Measurements from ENCODE around the gene EGFL7. TPM values are rescaled to one million over a fixed set of nuclear protein-coding genes. Genes with fewer than 3 reads are reported as not detected.

EGFL7 gene
- total and polyA plus RNA-seq, 2 of the 13 experiments (the other 11 are each of a cell fraction or from before 2014, with no cell fraction given): 0.20 to 5.1 TPM

GRCh38 chr9:136697146-136697820 is 34.6 kb downstream of the EGFL7 start (continued):
- no peak for TF ChIP-seq ZBED4 (CRISPR knock-in tag; IDR thresholded peaks at IDR 0.05; ENCODE audit: borderline replicate concordance)
- peak; percentile 83 for TF ChIP-seq RXRB (CRISPR knock-in tag; IDR thresholded peaks at IDR 0.05; ENCODE audit: borderline replicate concordance)
- TF ChIP-seq ELF4 (CRISPR knock-in tag; IDR thresholded peaks at IDR 0.05; ENCODE audit: borderline replicate concordance): no peak
- TF ChIP-seq PPARG (CRISPR knock-in tag; conservative IDR thresholded peaks at IDR 0.05): 0 out of 2 replicates have a peak, but pooled peaks have one; percentile 44
- 0 out of 2 replicates have a peak, but pooled peaks have one; percentile 17 for TF ChIP-seq HIVEP1 (CRISPR knock-in tag; IDR thresholded peaks at IDR 0.05)
- peak; percentile 86 for TF ChIP-seq SALL1 (CRISPR knock-in tag; IDR thresholded peaks at IDR 0.05)
- TF ChIP-seq ZNF841 (CRISPR knock-in tag; IDR thresholded peaks at IDR 0.05; ENCODE audit: borderline replicate concordance): no peak
- peak; percentile 96 for TF ChIP-seq HNF4G (IDR thresholded peaks at IDR 0.05; ENCODE audit: borderline replicate concordance, low read depth, low read length)
- peak; percentile 98 for TF ChIP-seq HNF4G (CRISPR knock-in tag; IDR thresholded peaks at IDR 0.05; ENCODE audit: borderline replicate concordance, low read depth)
- no peak for TF ChIP-seq PRDM4 (CRISPR knock-in tag; IDR thresholded peaks at IDR 0.05; ENCODE audit: borderline replicate concordance)
- TF ChIP-seq MNT (IDR thresholded peaks at IDR 0.05): peak; percentile 70
- TF ChIP-seq, protein P1, sequence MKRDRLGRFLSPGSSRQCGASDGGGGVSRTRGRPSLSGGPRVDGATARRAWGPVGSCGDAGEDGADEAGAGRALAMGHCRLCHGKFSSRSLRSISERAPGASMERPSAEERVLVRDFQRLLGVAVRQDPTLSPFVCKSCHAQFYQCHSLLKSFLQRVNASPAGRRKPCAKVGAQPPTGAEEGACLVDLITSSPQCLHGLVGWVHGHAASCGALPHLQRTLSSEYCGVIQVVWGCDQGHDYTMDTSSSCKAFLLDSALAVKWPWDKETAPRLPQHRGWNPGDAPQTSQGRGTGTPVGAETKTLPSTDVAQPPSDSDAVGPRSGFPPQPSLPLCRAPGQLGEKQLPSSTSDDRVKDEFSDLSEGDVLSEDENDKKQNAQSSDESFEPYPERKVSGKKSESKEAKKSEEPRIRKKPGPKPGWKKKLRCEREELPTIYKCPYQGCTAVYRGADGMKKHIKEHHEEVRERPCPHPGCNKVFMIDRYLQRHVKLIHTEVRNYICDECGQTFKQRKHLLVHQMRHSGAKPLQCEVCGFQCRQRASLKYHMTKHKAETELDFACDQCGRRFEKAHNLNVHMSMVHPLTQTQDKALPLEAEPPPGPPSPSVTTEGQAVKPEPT (CRISPR knock-in tag; IDR thresholded peaks at IDR 0.05; ENCODE audit: low read depth): no peak
- TF ChIP-seq SMAD9 (CRISPR knock-in tag; IDR thresholded peaks at IDR 0.05): no peak
- no peak for TF ChIP-seq FOSL1 (CRISPR knock-in tag; IDR thresholded peaks at IDR 0.05; ENCODE audit: borderline replicate concordance)
- TF ChIP-seq JARID2 (CRISPR knock-in tag; IDR thresholded peaks at IDR 0.05; ENCODE audit: insufficient replicate concordance): no peak
- peak; percentile 83 for TF ChIP-seq KDM6A (CRISPR knock-in tag; IDR thresholded peaks at IDR 0.05; ENCODE audit: low read depth)
- peak; percentile 80 for TF ChIP-seq HOXA3 (CRISPR knock-in tag; IDR thresholded peaks at IDR 0.05)
- peak; percentile 65 for TF ChIP-seq NR2F2 (IDR thresholded peaks at IDR 0.05; ENCODE audit: borderline replicate concordance, low read depth)
- TF ChIP-seq SRSF9 (IDR thresholded peaks at IDR 0.05; ENCODE audit: borderline replicate concordance, insufficient read depth, low read depth, low read length, poor library complexity, severe bottlenecking): no peak
- TF ChIP-seq ZNF160 (CRISPR knock-in tag; IDR thresholded peaks at IDR 0.05): no peak

Measured in HepG2 (cell line).